GM21381 (cell line): ENCODE measurements around the gene TEX26.

Experiments used
- ATAC-seq: cut with Tn5 transposase; IDR thresholded peaks from one replicate; pipeline ENCODE4 v1.9.1; 2021; ENCODE audit warnings: mild to moderate bottlenecking, moderate library complexity; ENCODE audit not compliant: unreplicated experiment

Gene TEX26

GRCh38 chr13:30974350-30974749 lies 41.9 kb downstream of the TEX26 start:
- no peak for ATAC-seq

GRCh38 chr13:30976025-30976424 lies 43.6 kb downstream of the TEX26 start:
- no peak for ATAC-seq

- ATAC-seq: no peak
These were observed 46.8 kb downstream of the TEX26 start for GRCh38 chr13:30978981-30979956.

- no peak for ATAC-seq
These were observed 50.0 kb downstream of the TEX26 start for GRCh38 chr13:30982506-30982905.

- ATAC-seq: no peak
These were observed 50.5 kb downstream of the TEX26 start for GRCh38 chr13:30982906-30983305.

- no peak for ATAC-seq
These were observed 51.0 kb downstream of the TEX26 start for GRCh38 chr13:30983431-30983830.

- no peak for ATAC-seq
These were observed 52.2 kb downstream of the TEX26 start for GRCh38 chr13:30984620-30985019.

- no peak for ATAC-seq
These were observed 53.3 kb downstream of the TEX26 start for GRCh38 chr13:30985637-30986205.

GRCh38 chr13:30991184-30991583 lies 58.7 kb downstream of the TEX26 start:
- ATAC-seq: no peak

- ATAC-seq: no peak
These were observed 59.5 kb downstream of the TEX26 start for GRCh38 chr13:30991922-30992321.

- ATAC-seq: no peak
These were observed 62.9 kb downstream of the TEX26 start for GRCh38 chr13:30995331-30995730.

GRCh38 chr13:30997697-30998096 lies 65.2 kb downstream of the TEX26 start:
- ATAC-seq: no peak

GRCh38 chr13:30998136-30999088 lies 66.0 kb downstream of the TEX26 start:
- ATAC-seq: no peak

- ATAC-seq: no peak
These were observed 68.4 kb downstream of the TEX26 start for GRCh38 chr13:31000889-31001288.

GRCh38 chr13:31001647-31002046 lies 69.2 kb downstream of the TEX26 start:
- ATAC-seq: no peak

- no peak for ATAC-seq
These were observed 72.6 kb downstream of the TEX26 start for GRCh38 chr13:31005066-31005465.

- no peak for ATAC-seq
These were observed 75.0 kb downstream of the TEX26 start for GRCh38 chr13:31007417-31007816.

GRCh38 chr13:31008400-31009115 lies 76.1 kb downstream of the TEX26 start:
- no peak for ATAC-seq

- ATAC-seq: no peak
These were observed 76.7 kb downstream of the TEX26 start for GRCh38 chr13:31009166-31009565.

GRCh38 chr13:31010296-31010695 lies 77.8 kb downstream of the TEX26 start:
- ATAC-seq: no peak
